HG03097 (cell line): Measurements from ENCODE around the gene ZGRF1.
A peak's percentile ranks its signal among the peaks of the same experiment; 100 is the strongest.
"Not testable (repeated sequence)": the region's sequence is repeated elsewhere in the genome, so short reads cannot be mapped to it uniquely, and the experiment has no call there.

ENCODE experiments used
- ATAC-seq: cut with Tn5 transposase; IDR thresholded peaks from one replicate; pipeline ENCODE4 v1.9.1; 2021; ENCODE audit not compliant: unreplicated experiment, low FRiP score

The ZGRF1 gene, protein sequence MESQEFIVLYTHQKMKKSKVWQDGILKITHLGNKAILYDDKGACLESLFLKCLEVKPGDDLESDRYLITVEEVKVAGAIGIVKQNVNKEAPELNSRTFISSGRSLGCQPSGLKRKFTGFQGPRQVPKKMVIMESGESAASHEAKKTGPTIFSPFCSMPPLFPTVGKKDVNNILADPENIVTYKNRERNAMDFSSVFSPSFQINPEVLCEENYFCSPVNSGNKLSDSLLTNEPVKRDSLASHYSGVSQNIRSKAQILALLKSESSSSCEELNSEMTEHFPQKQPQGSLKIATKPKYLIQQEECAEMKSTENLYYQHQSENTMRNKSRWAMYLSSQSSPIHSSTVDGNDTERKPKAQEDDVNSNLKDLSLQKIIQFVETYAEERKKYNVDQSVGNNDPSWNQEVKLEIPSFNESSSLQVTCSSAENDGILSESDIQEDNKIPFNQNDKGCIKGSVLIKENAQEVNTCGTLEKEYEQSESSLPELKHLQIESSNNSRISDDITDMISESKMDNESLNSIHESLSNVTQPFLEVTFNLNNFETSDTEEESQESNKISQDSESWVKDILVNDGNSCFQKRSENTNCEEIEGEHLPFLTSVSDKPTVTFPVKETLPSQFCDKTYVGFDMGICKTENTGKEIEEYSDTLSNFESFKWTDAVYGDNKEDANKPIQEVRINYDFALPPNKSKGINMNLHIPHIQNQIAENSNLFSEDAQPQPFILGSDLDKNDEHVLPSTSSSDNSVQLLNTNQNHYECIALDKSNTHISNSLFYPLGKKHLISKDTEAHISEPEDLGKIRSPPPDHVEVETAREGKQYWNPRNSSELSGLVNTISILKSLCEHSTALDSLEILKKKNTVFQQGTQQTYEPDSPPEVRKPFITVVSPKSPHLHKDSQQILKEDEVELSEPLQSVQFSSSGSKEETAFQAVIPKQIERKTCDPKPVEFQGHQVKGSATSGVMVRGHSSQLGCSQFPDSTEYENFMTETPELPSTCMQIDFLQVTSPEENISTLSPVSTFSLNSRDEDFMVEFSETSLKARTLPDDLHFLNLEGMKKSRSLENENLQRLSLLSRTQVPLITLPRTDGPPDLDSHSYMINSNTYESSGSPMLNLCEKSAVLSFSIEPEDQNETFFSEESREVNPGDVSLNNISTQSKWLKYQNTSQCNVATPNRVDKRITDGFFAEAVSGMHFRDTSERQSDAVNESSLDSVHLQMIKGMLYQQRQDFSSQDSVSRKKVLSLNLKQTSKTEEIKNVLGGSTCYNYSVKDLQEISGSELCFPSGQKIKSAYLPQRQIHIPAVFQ (N-terminal part only)

DNA sequence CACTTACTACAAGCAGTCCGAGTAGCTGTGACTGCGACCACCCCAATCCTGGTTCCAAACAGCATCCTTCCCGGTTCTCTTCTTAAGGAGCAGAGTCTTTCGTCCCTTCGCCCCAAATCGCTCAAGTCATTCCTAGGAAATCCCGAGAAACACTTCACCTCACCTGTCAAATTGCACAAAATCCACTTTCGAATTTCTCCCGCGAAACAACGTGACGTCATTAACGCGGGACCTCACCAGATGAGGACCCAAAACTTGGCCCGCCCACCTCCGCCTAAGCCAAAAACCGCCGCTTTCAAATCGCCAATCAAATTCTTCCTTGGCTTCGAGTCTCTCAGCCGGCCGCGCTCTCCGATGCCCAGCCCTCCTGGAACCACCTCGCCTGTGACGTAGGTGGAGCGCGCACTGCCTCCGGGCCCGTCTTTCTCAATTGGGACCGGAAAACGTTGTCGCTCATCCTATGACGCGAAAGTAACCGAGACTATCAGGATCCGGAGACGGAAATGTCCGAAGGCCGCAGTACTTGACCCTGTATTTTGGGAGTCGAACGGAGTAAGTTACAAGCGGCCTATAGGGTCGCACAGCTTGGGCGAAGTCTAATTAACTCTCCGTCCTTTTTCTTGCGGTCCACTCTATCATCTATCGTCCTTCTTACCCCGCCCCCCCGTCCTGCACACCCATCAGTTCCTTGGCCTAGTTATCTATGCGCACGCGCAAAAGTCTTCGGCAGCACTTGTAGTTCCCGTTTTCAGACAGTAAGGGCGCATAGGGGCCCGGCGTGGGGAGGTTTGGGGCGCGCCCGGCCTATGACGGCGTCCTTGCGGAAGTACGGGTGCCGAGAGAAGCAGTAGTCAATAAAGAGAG lies at the start of gene ZGRF1, which contains the start of gene LARP7:
TSS of gene ZGRF1 (minus strand) at position 222 of the 864 bp plus-strand sequence. CDS start 3,733 bp downstream, outside the sequence.
TSS of gene LARP7 (plus strand) at position 456 of the 864 bp plus-strand sequence. CDS start 7,527 bp downstream, outside the sequence.
- ATAC-seq: peak; percentile 87

DNA sequence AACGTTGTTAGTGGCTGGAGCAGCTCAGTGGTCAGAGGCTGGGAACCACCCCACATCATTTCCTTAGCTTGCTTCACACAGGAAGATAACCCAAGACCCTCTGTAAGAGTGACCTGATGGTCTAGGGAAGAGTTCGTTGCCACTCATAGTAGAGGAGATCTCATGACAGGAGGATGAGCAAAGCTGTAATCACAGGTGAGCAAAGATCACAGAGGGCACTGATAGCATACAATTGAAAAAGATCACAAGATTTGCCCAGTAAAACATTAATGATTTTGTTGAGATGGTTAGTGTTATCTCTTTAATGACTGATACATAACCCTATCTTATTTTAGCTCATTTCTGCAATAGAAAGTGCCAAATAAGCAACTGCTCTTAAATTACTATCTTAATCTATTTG lies 44.3 kb upstream of the ZGRF1 start:
- ATAC-seq: no peak

DNA sequence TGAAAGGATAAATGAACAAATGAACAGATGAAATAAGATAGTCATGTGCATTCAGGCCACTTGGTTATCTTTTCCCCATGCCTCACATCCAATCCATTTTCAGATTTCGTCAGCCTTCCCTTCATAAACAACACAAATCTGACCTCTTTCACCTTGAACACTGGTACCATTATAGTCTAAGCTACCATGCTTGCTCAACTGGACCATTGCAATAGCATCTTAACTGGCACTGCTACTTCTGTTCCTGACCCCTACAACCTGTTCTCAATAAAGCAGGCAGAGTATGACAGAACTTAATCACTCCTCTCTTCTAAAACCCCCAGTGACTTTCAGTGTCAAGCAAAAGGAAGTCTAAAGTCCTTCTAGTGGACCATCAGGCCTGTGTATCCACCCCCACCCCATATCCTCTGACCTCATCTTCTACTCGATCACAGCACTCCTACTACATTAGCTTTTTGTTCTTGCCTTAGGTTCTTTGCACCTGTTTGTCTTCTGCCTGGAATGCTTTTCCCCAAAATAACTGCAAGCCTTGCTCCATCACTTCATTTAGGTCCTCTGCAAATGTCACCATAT lies 40.9 kb upstream of the ZGRF1 start:
- no peak for ATAC-seq

DNA sequence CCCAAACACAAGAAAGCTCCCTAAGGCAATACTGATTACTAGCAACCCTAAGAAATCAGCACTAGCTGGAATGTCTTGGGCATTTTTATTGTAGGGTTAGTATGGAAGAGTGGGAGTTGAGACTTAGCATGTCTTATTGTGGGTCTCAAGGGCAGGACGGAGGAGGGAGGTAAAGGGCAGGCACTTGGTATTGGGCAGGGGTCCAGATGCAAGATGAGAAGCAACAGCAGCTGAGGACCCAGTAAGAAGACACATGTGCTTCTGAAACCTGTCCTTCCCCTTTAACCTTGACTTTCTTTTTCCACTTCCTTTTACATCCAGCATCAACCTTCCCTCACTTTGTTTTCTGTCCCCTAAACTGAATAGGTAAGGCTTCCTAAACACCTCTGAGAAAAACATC lies 37.7 kb upstream of the ZGRF1 start:
- ATAC-seq: no peak

DNA sequence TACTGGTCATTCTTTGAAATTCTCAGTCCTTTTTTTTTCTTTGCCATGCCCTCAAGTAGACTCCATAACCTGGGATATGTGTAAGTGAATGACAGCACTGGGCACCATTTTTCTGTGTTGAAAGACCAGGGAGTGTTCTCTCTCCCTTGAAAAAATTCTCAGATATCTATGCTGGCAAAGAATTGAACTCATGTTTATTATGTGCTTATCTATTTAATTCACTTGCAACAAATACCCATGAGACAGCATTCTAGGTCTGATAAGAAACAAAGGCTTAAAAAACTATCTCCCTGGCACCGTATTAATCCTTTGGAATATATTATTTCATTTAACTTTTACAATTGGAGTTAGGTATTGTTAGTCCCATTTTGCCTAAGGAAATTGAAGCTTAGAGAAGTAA lies 37.0 kb upstream of the ZGRF1 start:
- no peak for ATAC-seq

DNA sequence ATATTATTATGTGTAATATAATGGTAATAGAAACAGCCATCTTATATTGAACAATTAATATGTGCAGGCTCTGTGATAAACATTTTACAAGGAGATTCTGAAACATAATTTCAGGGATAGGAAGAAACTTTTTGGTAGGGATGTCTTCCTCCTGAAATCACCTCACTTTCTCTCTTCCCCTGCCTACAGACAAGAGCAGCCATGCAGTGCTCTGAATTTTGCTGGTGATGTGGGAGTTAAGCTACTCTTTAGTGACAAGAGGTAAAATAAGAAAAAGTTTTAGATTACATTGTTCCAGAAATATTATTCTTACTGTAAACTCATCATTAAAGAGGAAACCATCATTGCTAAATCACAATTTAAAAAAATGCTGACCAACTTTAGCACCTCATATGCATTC lies 36.4 kb upstream of the ZGRF1 start:
- ATAC-seq: no peak

DNA sequence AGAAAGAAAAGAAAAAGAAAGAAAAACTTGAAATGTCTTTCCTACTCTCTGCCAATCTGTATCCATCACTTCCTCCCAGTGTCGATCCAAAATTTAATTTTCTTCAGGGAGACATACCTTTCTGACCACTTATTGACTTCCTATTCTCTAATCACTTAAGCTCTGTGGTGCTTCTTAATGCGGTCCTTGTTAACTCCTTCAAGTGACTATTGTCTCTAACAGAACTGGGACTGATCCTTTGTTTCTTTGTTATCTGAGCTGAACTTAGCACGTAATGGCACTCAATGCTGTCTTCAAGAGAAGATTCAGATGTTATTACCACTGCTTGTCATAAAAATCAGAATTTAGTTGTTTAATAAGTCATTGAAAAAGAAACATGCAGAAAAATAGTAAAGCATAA lies 31.4 kb upstream of the ZGRF1 start:
- ATAC-seq: no peak

DNA sequence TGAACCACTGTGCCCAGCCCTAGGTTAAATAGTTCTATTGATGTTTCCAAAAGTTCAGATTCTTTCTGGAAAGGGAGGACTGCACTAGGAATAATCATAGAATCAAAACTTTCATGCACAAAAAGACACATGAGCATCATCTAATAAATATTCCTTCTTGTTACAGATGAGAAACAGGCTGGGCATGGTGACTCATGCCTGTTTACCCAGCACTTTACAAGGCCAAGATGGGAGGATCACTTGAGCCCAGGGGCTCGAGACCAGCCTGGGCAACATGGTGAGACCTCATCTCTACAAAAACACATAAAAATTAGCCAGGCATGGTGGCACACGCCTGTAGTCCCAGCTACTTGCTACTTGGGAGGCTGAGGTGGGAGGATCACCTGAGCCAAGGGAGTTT lies 27.9 kb upstream of the ZGRF1 start:
- ATAC-seq: no peak

DNA sequence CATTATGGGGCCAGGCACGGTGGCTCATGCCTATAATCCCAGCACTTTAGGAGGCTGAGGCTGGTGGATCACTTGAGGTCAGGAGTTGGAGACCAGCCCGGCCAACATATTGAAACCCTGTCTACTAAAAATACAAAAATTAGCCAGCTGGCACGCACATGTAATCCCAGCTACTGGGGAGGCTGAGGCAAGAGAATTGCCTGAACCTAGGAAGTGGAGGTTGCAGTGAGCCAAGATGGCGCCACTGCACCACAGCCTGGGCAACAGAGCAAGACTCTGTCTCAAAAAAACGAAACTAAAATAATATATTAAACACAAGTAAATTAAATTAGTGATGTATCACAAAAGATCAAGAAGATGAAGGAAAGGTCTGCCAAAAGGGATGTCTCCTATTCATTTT lies 19.4 kb upstream of the ZGRF1 start:
- not testable (repeated sequence) for ATAC-seq

DNA sequence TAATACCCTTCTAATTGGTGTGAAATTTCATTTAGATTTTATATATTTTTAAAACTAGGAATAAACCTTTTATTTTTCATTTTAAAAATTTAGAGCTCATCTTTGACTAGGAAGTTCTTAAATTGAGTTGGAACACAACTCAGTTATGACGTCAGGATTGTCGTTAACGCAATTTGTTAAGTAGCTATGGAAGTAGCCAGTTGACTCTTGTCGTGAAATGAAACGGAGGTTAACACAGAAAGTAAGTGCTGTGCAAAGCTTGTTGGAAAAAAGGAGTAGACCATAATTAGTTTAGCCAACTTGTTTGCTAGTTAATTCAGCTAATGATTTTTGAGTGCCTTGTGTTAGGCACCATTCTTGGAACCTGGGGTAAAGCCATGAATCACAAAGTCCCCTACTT lies 18.6 kb upstream of the ZGRF1 start:
- ATAC-seq: no peak

DNA sequence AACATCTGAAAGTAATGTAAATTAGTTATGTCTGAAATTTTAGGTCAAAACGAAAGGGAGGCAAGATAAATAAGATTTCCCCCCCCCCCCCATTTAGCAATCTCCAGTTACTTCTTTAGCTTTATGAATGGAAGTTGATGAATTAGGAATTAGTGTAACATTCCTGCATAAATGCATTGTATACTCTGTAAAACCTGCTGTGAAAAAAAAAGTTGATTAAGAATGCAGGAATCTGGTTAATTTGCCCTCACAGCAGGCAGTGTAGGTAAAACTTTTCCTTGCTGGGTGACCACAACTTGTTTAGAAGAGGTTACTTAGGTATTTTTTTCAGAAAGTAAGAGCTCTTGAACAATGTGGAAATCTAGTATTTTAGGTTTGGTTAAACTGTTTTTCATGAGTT lies 15.5 kb upstream of the ZGRF1 start:
- no peak for ATAC-seq

DNA sequence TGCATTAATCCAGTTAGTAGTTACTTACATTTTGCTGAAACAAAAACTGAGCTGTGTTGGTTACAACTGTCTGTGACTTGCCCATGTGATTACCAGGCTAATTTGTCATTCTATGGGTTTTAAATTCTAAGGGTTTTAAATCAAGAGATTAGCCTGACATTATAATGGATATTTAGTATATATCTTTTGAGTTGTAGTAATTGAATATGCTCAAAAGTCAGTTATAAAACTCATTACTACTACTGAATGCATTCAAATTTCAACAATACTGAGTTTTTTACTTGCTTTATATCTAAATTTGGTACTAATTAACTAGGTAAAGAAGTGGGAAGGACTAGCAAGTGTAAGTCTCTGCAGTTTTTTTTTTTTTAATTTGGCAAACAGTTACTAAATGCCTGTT lies 14.9 kb upstream of the ZGRF1 start:
- no peak for ATAC-seq

DNA sequence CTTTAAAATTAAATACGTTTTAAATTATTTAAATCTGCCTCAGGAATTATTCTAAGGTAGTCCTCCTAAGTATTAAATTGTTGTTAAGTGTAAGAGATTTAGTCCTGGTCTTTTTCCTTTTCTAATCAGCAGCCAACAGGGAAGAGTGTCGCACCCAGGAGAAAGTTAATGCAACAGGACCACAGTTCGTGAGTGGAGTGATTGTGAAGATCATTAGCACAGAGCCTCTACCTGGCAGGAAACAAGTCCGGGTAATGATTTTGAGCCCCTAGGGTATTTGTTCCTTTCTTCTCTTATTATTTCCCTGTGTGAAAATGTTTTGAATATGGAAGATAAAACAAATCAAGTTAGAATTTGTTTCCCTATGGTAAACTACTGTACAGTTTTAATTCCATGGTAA lies 13.6 kb upstream of the ZGRF1 start:
- no peak for ATAC-seq

DNA sequence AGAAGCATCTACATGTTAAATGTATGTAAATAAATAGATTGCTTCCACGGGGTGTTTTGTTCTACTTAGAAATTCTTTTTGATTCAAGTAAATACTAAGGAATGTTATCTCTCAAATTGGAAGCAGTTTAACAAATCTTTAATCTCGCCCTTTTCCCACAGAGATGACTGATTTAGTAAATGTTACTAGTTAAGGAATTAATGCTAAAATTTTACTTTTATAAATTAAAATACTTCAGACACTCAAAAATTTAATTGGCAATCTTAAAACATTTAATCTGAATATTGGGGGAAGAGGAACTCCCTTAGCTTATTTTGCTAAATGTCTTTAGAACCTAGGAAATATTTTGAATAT lies 12.3 kb upstream of the ZGRF1 start:
- no peak for ATAC-seq

DNA sequence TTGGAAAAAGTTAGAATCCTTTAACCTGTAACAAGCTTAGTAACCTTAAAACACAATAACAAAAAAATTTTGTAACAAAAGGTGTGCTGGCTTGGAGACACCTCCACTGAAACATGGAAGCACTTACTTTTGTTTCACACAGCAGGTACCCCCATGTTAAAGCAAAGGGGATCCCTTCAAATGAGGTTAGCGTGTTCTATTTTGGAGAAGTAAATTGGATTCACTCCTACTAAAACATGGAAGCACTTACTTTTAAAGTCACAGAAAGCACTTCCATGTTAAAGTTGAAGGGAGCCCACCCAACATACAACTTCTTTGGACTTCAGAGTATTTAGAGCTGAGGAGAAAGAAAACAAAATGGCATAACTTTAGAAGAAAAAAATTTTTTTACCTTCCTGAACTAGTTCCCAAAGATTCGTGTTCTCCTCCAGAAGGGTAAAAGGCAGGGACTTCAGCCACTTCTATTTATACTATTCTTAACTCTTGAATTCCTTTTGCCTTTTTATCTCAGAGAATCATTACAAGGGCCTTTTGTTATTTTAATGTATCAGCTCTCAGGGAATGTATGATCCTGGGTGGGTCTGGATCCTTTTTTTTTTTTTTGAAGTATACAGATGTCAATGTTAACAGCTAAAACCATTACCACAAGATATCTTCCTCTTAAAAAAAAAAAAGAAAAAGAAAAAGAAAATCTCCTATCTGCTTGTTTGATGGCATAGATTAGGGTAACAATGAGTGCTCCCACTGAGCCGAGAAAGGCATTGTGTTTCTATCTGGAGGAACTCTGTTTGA lies 11.8 kb upstream of the ZGRF1 start:
- no peak for ATAC-seq

DNA sequence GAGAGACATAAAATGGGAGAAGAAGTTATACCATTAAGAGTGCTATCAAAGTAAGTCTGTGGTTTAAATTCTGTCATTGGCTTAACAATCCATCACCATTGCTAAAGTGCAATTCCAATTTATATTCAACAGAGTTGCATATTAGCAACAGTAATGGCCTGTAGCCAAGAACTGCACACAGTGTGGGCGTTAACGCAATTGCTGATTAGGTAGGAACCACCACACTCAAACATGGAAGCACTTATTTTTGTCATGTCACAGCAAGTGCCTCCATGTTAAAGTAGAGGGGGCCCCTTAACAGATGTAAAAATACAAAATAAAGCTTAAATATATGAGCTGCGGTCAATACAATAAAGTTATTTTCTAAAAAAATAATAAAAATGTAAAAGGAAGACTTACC lies 11.1 kb upstream of the ZGRF1 start:
- no peak for ATAC-seq

DNA sequence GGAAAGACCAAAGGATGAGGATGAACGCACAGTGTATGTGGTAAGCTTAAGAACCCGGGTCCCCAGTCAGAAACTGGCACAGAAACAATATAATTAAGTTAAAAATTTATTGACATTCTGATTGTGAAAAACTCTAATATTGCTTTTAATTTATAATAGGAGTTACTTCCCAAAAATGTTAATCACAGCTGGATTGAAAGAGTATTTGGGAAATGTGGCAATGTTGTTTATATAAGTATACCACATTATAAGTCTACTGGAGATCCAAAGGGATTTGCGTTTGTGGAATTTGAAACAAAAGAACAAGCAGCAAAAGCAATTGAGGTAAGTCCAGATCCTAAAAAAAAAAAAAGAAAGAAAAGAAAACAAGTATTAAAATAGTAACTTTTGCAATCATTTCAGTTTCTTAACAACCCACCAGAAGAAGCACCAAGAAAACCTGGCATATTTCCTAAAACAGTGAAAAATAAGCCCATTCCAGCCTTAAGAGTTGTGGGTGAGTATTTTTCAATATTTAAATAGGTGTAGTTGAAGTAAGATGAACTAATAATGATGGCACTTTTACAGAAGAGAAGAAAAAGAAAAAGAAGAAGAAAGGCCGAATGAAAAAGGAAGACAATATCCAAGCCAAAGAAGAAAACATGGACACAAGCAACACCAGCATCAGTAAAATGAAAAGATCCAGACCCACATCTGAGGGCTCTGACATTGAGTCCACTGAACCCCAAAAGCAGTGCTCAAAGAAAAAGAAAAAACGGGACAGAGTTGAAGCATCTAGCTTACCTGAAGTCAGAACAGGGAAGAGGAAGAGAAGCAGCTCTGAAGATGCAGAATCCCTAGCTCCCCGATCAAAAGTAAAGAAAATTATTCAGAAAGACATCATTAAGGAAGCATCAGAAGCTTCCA lies 10.2 kb upstream of the ZGRF1 start:
- no peak for ATAC-seq
